Left lobe of liver (tissue), 2 donors: ENCODE data around the gene C1orf105. TPM values are rescaled to one million over a fixed set of nuclear protein-coding genes. Genes with fewer than 3 reads are reported as not detected.
A peak's percentile ranks its signal among the peaks of the same experiment; 100 is the strongest.
"Not testable (repeated sequence)": the region's sequence is repeated elsewhere in the genome, so short reads cannot be mapped to it uniquely, and the experiment has no call there.

ENCODE experiments used
- ATAC-seq: fragments of 200-7000 bp; cut with Tn5 transposase; one replicate; pipeline ENCODE4 v1.9.1; 2020; ENCODE audit warnings: mild to moderate bottlenecking, moderate library complexity
- DNase-seq: peaks from one replicate; pipeline ENCODE4 v3.0.0-alpha.2; 2020; ENCODE audit warnings: low spot score
- total RNA-seq: library from RNA; stranded (reverse); gene quantifications from one replicate; pipeline ENCODE4 v1.2.1, GENCODE V29; 2021
- donor health status: DM: no; HTN: no; CAD: no; lungs with moderate emphysema.
- donor health status: DM: no; HTN: yes; CAD: no.

C1orf105 gene, protein sequence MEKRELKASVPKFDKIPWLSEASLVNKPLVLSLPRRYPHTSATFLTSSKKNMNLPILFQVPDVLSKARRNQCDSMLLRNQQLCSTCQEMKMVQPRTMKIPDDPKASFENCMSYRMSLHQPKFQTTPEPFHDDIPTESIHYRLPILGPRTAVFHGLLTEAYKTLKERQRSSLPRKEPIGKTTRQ
- not detected for total RNA-seq

DNA sequence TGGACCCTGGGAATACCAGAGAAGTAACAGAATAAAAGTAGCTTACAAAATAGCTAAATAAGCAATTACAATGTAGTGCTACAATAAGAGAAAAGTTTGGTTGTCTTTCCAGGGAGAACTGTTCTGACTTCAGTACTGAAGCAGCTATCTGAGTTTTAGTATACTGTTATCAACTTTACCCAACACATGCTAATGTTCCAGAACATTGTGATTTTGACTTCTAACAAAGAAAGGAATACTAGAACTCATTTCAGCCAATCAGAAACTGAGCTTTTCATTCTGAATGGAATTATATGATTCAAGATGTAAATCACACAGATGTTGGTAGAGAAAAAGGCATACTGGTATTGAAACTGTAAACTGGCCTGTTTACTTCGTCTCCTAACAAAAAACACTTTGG, at the start of gene C1orf105:
Gene C1orf105 (plus strand): TSS at position 301 of the 400 bp plus-strand sequence. CDS start 201 bp downstream, outside the sequence.
- no peak for ATAC-seq
- no peak for DNase-seq

DNA sequence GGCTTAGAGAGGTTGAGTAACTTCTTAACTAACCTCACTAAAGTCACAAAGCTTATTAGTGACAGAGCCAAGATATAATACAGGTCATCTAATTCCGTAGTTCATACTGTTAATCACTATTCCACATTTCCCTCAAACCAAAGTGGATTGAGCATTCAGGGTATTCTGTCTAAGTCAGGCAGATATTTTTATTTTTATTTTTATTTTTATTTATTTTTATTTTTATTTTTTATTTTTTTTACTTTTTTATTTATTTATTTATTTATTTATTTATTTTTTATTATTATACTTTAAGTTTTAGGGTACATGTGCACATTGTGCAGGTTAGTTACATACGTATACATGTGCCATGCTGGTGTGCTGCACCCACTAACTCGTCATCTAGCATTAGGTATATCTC, 48.8 kb upstream of the C1orf105 start:
- ATAC-seq: not testable (repeated sequence)

DNA sequence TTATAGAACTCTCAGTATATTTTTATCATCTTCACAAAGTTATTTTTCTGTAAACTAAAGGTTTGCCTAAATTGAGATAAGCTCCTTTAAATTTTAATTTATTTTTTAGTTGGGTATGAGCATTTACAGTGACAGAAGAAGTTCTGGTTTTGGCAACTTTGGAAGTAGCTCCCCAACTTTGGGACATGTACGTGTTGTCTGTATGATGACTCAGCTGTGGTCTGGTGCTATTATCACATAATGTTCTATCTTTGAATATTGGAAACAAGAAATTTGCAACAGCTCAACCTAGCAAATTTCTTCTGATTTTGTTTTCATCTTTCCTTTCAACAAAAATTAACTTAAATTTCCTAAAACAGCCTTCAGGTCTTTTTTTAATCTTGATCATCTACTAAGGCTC, 46.6 kb upstream of the C1orf105 start:
- DNase-seq (no peak), ATAC-seq (no peak)

More for the DNA sequence above, 48.8 kb upstream of the C1orf105 start:
- DNase-seq: not testable (repeated sequence)

DNA sequence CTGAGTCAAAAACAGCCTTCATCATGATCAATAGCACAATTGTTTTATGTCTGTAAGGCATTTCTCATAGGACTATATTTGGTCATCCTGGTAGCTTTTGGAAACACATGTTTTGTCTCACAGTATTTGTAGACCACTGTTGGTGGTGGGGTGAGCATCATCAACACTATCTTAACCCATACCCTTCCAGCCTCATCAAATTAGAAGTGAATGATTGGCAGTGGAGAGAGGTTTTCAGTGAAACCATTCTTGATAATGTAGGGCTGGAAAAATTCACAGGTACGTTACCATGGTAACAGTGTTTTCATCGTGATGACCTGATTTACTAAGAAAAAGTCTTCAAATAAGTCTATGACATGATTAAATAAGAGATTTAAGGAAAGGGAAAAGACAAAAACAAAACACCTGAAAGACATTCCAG, 45.3 kb upstream of the C1orf105 start:
- DNase-seq (no peak), ATAC-seq (no peak)

DNA sequence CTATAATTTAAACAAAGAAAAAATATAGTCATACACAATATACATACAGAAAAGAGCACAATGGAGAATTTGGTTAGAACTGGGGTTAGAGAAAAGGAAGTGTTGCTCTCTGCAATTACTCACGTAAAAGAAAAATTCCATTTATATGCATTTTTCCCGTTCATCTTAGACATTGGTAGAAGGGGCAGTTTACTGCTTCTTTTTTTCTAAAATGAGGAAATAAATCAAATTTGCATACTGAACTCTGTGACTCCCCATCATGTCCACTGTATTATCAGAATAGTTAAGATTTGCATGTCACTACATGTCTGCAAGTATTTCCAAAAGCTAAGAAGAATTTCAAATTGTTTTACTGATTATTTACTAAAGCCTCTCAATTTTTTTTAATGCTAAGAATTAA, 44.1 kb upstream of the C1orf105 start:
- ATAC-seq (no peak), DNase-seq (no peak)

DNA sequence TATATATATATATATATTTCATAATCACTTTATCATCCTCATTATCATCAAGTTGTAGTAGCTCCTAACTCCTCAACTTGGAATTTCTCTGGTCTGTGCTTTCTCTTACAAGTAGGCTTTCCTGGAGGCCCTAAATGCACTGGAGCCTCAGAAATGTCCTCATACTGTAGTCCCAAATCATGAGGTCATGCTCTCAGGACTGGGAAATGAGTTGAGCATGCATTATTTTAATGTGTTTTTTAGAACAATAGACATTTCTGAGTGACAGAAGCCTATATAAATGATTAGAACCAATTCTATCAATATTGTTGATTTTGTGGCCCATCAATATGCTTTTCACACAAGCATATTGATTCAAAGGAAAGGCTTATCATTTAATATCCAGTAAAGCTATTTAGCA, 42.9 kb upstream of the C1orf105 start:
- no peak for ATAC-seq

DNA sequence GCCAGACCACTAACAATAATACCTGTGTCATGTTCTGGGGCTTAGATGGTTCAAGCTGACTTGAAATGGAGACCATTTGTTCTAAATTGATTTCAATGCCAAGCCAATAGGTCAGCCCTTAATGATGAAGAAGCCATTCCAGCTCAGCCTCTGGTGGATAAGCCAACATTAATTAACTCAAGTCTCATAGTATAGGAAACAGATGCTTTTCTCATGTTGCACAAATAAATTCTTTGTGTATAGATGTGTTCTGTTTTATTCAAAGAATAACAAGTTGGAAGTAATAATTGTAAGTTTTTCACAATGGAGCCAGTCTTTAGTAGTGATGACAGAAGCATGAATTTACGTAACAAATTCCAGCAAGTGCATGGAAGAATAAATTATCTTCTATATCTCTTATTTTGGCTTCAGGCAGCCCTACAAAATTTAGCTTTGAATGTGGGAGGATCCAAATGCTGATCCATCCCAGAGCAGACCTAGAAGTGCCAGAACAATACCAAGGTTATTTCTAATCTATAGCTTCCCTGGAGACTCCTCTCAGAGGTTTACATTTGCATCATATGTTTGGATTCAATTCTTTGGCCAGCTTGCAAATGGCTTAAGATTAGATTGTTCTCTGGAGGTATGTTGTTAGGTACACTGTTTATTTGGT, 42.2 kb upstream of the C1orf105 start:
- ATAC-seq: no peak
- DNase-seq: no peak

More for the DNA sequence above, 42.9 kb upstream of the C1orf105 start:
- no peak for DNase-seq

DNA sequence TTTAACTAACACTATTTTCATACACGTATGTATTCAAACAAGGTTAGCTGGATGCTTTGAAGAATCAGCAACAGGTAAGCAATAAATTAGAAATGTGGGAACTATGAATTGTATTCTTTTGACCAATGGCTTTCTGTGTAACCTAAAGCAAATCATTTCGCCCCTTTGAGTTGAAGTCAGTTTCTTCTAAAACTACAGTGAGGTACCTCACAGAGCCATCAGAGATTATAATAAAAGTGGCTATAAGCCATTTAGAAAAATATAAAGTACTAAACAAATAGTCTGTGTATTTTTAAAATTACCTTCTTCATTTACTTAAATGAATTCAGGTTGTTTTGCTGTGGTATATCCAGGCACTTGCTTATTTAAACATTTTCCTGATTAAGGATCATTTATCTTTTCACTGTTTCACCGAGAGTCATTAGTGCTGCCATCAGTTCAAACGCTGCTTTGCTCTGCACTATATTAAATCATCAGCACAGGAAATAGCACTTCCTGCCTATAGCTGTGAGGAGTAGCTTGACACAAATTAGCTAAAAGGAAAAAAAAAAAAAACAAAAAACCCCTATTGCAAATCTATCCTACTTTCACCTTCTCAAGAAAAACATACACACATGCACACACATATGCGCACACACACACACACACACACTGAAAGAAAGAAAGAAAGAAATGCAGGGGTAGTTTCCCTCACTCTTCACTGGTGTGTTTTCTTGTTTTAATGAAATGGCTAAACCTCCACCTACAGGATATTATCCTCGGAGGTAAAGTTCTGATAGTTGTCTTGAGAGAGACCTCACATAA, 39.8 kb upstream of the C1orf105 start:
- peak; percentile 36 for ATAC-seq
- no peak for DNase-seq

DNA sequence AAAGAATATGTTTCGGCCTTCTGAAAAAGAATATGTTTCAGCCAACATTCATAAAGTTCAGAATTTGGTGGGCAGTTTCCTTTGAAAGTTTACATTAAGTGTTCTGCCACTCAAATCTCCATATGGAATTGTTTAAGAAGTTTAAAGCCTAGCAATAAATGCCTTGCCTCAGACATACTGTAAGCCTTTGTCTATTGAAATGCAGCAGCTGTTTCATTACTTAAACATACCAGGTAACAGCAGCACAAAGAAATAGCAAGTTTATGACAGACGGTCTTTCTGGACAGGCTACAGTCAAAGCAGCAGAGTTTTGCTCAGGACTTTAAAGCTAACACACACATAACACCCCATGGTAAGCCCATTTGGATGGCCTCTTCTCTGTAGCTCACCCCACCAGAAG, 38.5 kb upstream of the C1orf105 start:
- ATAC-seq (no peak), DNase-seq (no peak)

DNA sequence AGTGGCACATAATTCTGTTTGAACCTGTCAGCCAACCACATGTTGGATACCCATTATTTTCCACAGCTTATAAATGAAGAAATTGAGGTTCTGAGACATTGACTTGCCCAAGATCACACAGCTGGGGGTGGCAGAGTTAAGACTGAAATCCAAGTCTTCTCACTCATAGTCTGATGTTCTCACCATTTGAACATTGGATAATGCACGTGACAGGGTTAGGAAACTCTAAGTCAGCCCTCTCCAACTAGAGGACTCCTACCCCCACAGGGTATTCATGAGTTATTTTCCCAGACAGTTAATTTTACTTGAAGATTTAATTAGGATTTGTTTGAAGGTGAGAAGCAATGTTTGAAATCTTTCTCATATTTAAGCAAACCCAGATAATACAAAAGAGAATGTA, 38.1 kb upstream of the C1orf105 start:
- ATAC-seq (no peak), DNase-seq (no peak)

DNA sequence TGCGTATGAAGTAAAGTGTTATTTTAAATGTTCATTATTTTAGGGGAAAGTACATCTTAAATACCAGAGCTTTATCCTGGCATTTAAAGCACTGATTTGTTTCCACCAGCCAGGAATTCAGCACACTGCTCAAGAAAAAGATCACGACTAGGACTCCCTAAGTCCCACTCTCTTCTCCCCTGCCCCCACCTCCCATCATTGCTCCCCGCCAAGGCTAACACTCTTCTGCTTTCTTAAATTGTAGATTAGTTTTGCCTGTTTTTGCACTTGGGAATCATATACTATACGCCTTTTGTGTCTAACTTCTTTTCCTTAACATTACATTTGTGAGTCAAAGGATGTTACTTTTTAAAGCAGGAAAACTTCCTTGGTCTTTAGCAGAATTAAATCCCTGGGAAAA, 37.5 kb upstream of the C1orf105 start:
- ATAC-seq: no peak
- no peak for DNase-seq

DNA sequence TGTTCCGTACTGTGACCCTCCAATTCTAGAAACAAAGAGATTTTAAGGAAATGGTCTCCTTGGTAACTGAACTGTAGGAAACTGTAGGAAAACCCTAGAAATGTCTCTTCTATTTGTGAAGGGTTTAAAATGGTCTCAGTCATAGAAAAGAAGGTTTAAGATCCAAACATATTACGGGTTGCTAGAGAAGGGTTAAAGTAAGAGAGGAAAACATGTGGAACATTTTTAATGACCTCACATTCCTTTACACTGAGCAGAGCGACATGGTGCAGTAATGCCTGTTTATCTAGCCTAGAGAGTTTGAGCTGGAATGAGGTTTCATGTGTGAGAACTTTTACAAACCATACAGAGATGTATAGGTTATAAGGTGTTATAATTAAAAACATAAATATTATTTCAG, 36.9 kb upstream of the C1orf105 start:
- ATAC-seq (no peak), DNase-seq (no peak)

DNA sequence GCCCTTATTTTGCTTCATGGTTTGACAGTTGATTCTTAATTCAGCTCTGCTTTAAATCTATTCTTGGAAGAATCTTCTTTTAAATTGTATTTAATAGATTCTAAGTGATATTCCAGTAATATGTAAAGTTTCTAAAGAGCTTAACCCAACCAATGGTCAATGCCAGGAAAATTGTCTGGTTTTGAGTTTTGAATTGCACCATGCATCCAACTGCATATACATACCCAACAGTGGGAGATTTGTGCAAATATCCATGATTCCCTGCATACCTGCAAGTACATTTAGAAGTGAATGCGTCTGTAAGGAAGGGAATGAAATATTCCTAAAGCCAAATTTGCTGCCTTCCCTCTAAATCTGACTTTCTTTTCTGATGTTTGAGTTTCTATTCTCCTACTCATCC, 35.8 kb upstream of the C1orf105 start:
- ATAC-seq: no peak
- DNase-seq: no peak

DNA sequence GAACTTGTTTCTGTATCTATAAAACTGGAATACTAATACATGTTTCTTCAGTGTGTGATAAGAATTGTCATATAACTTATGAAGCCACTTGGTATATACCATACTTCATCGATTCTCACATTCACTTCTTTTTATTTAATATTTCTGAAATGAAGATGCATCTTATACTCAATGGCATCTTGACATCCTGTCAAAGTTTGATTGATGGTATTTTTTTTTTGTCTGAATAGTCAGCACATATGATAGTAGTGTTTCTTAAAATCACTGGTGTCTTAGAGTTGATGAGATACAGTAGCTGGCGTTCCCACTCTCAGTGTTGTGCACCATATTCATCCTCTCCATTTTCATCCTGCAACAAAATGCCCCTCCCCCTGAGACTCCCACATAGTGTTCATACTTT, 34.4 kb upstream of the C1orf105 start:
- DNase-seq: no peak
- no peak for ATAC-seq

DNA sequence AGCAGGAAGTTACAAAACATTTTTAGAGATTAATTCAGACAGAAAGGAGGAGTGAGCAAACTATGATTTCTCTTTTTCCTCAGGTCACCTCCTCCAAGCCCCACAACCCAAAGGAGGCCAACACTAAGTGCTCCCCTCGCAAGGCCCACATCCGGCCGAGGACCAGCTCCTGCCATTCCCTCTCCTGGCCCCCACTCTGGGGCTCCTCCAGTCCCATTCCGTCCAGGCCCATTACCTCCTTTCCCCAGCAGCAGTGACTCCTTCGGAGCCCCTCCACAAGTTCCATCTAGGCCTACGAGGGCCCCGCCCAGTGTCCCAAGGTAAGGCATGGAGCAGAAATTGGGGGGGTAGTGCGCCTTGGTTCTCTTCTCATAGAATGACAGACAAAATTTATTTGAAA, 32.0 kb upstream of the C1orf105 start:
- no peak for ATAC-seq
- no peak for DNase-seq

DNA sequence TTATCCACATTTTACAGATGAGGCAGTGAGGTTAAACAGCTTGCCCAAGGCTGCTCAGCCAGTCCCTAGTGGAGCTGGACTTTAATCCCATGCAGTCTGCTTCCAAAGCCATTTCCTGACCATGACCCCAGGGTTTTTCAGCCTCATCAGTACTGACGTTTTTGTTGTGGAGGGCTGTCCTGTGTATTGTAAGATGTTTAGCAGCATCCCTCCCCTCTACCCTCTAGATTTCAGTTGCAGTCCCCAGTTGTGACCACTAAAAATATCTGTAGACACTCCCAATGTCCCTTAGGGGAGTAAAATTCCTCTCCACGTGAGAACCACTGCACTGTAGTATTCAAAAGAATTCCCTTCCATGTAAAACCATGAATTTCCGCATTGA, 30.2 kb upstream of the C1orf105 start:
- DNase-seq (no peak), ATAC-seq (peak; percentile 85)

DNA sequence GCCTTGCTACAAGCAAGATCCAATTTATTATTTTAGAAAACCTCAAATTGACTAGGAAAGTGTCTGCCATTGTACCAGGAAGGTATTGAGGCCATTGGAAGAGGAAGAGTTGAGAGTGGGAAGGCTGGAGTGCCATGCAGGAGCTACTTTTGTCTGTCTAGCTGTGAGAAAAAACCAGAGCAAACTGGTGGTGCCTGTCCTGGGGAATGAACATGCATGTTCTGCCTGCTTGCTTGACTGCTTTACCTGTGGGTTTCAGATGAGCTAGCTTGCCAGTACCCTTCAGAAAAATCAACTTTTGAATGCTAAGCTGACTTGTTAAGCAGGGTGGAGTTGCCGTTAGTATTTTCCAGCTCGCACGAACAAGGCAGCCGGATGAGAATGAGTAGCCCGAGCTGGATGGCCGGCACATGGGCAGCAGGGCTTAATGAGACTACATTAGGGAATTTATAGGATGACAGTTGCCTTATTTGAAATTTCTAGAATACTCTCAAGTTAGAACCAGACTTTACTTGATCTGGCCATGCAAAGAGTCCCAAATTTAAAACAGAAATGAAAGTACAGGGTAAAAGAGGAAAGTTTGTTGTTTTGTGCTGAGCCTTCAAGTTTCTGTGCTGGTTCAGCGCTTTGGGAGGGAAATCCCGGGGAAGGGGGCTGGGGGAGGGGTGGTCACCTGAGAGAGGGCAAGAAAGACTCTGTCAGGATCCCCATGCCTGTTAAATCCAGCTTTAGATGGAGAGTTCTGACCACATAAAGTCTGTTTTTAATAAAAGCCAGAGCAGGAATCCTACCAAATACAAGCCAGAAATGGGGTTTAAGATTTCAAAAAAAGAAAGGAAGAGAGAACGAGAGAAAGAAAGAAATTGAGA, 29.6 kb upstream of the C1orf105 start:
- ATAC-seq (no peak), DNase-seq (no peak)

DNA sequence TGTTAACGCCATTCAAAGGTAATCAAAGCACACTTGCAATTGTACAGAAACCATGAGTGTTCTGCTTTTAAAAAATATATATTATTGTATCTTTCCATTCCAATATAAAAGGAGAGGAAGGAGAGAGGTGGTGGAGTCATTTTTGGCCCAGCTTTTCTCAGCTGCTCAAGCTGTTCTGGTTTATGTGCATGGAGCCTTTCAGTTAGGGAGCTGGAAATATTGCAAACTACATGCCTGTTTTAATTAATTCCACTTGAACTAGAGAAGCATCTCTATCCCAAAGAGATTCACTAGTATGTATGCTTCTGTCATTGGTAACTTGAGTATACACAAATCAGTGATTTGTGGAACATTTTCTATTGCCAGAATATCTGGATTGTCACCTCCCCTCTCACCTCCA, 28.5 kb upstream of the C1orf105 start:
- ATAC-seq (no peak), DNase-seq (no peak)

DNA sequence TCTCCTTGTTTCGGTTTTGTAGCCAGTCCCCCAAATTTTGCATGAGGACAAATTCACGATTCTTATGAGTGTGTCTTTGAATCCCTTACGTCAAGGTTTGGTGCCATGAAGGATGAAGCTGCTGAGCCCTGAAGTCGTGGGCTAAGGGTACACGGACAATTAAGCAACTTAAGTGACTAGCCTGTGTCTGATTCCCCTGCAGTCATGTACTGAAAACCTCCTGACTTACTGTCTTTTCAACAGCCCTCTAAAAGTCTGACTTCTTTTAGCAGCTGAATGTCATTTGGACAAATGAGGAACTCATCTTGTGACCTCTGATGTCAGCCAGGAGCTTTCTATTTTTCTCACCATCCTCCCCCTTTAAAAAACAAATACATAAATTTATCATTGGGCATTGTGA, 27.1 kb upstream of the C1orf105 start:
- no peak for DNase-seq
- ATAC-seq: no peak

DNA sequence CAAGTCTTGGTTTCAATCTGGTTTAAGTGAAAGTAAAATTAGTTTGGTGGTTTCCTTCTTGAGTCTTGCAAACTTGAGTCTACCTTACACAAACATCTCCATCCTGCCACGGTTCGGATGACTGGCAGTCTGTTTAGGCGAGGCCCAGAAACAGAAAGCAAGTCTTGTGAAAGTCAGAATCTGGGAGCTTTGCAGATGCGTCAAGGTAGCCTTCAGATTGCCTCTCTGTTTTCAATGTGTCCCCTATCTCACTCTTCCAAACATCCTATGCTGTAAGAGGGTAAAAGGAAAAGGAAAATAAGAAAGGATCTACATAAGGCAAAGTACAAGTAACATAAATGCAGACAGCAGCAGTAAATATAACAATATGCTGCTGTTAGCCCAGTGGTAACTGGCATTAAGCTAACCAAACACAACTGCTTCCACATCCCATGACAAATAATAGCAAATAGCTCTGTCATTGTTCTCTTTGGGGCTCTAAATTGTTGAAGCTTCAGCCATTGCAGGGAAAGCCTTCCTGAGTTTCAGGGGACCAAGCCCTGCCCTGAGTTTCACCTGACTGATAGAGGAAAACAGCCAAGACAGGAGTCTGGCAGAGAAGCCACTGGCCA, 26.2 kb upstream of the C1orf105 start:
- DNase-seq (no peak), ATAC-seq (no peak)

DNA sequence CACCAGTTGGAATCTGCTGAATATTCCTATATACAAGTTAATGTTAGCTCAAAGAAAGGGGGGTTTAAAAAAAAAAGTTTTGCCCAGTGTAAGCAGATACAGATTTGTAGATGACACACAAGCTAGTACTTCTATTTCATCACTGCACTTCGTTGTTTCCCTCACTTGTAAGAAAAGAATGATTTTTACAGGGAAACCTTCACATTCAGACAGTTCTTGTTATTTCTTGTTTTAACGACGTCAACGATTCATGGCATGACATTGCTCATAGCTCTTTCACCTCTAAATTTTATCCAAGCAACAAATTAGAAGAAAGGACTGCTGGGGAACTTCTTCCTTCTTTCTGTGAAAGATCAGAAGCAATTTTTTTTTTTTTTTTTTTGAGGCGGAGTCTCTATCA, 25.7 kb upstream of the C1orf105 start:
- DNase-seq: no peak
- ATAC-seq: no peak
